H9 (cell line): ENCODE results near the gene FBXO42. TPM values are rescaled to one million over a fixed set of nuclear protein-coding genes. Genes with fewer than 3 reads are reported as not detected.

ENCODE experiments used
- DNase-seq: peaks from one replicate; pipeline ENCODE4 v3.0.0-alpha.2; 2017
- H2AFZ ChIP-seq: one replicate; pipeline ENCODE4 v1.6.1; 2013; ENCODE audit warnings: mild to moderate bottlenecking, low read length, control low read depth, moderate library complexity
- H2AK5ac ChIP-seq: 2 replicates; pipeline ENCODE4 v1.6.1; 2013; ENCODE audit warnings: low read length, control low read depth, mixed read lengths; ENCODE audit not compliant: insufficient read length
- H2BK120ac ChIP-seq: one replicate; pipeline ENCODE4 v1.6.1; 2013; ENCODE audit warnings: low read depth, mild to moderate bottlenecking, low read length, control low read depth, inconsistent platforms; ENCODE audit not compliant: poor library complexity, severe bottlenecking
- H2BK12ac ChIP-seq: 2 replicates; pipeline ENCODE4 v1.6.1; 2013; ENCODE audit warnings: low read length, control low read depth, mixed read lengths, low read depth; ENCODE audit not compliant: insufficient read length
- H2BK15ac ChIP-seq: 2 replicates; pipeline ENCODE4 v1.6.1; 2013; ENCODE audit warnings: low read depth, low read length, control low read depth
- H2BK20ac ChIP-seq: one replicate; pipeline ENCODE4 v1.6.1; 2013; ENCODE audit warnings: low read depth, mild to moderate bottlenecking, low read length, control low read depth, inconsistent platforms; ENCODE audit not compliant: poor library complexity, severe bottlenecking
- H2BK5ac ChIP-seq: 2 replicates; pipeline ENCODE4 v1.6.1; 2013; ENCODE audit warnings: low read length, control low read depth, mixed read lengths; ENCODE audit not compliant: insufficient read length
- H3K14ac ChIP-seq: 2 replicates; pipeline ENCODE4 v1.6.1; 2013; ENCODE audit warnings: low read length, control low read depth; ENCODE audit not compliant: insufficient read depth
- H3K18ac ChIP-seq: 2 replicates; pipeline ENCODE4 v1.6.1; 2013; ENCODE audit warnings: low read depth, mild to moderate bottlenecking, mixed read lengths, low read length, control low read depth; ENCODE audit not compliant: insufficient read length
- H3K23ac ChIP-seq: 2 replicates; pipeline ENCODE4 v1.6.1; 2013; ENCODE audit warnings: low read length, control low read depth, mixed read lengths, low read depth; ENCODE audit not compliant: insufficient read length
- H3K23me2 ChIP-seq: 2 replicates; pipeline ENCODE4 v1.6.1; 2013; ENCODE audit warnings: low read depth, mild to moderate bottlenecking, mixed read lengths, low read length, control low read depth; ENCODE audit not compliant: insufficient read length, poor library complexity, severe bottlenecking
- H3K27ac ChIP-seq: 2 replicates; pipeline ENCODE4 v1.5.1; 2013; ENCODE audit warnings: low read length, control low read depth, mixed read lengths, low read depth; ENCODE audit not compliant: insufficient read length
- H3K27me3 ChIP-seq: 2 replicates; pipeline ENCODE4 v1.6.1; 2013; ENCODE audit warnings: low read length, control low read depth, inconsistent platforms; ENCODE audit not compliant: insufficient read depth
- H3K4ac ChIP-seq: 2 replicates; pipeline ENCODE4 v1.6.1; 2013; ENCODE audit warnings: low read depth, mild to moderate bottlenecking, control low read depth, inconsistent platforms, low read length, moderate library complexity
- H3K4me1 ChIP-seq: 2 replicates; pipeline ENCODE4 v1.6.1; 2013; ENCODE audit warnings: low read length, control low read depth, inconsistent platforms; ENCODE audit not compliant: insufficient read depth
- H3K4me2 ChIP-seq: 2 replicates; pipeline ENCODE4 v1.6.1; 2013; ENCODE audit warnings: low read length, control low read depth, mixed read lengths; ENCODE audit not compliant: insufficient read length, insufficient read depth
- H3K56ac ChIP-seq: 2 replicates; pipeline ENCODE4 v1.6.1; 2013; ENCODE audit warnings: low read depth, mild to moderate bottlenecking, mixed read lengths, low read length, control low read depth; ENCODE audit not compliant: insufficient read length
- H3K79me1 ChIP-seq: 2 replicates; pipeline ENCODE4 v1.6.1; 2013; ENCODE audit warnings: low read depth, mild to moderate bottlenecking, moderate library complexity, low read length, control low read depth, inconsistent platforms; ENCODE audit not compliant: insufficient read depth, poor library complexity, severe bottlenecking
- H3K79me2 ChIP-seq: 2 replicates; pipeline ENCODE4 v1.6.1; 2013; ENCODE audit warnings: low read length, control low read depth, inconsistent platforms; ENCODE audit not compliant: insufficient read depth
- H3K9ac ChIP-seq: 2 replicates; pipeline ENCODE4 v1.6.1; 2013; ENCODE audit warnings: low read length, control low read depth, mixed read lengths; ENCODE audit not compliant: insufficient read length; ENCODE audit errors: extremely low read depth
- H3K9me3 ChIP-seq: one replicate; pipeline ENCODE4 v1.6.1; 2013; ENCODE audit warnings: low read depth, low read length, inconsistent platforms; ENCODE audit not compliant: control insufficient read depth
- H3T11ph ChIP-seq: one replicate; pipeline ENCODE4 v1.6.1; 2013; ENCODE audit warnings: mild to moderate bottlenecking, low read length, control low read depth, inconsistent platforms
- H4K20me1 ChIP-seq: one replicate; pipeline ENCODE4 v1.6.1; 2013; ENCODE audit not compliant: control insufficient read depth, insufficient read length, insufficient read depth
- H4K5ac ChIP-seq: 2 replicates; pipeline ENCODE4 v1.6.1; 2013; ENCODE audit warnings: low read depth, mild to moderate bottlenecking, mixed read lengths, low read length, control low read depth; ENCODE audit not compliant: insufficient read length
- H4K8ac ChIP-seq: replicated peaks from 2 replicates; pipeline ENCODE4 v1.6.1; 2013; ENCODE audit warnings: low read length, control low read depth, mixed read lengths, low read depth; ENCODE audit not compliant: insufficient read length
- H4K91ac ChIP-seq: 2 replicates; pipeline ENCODE4 v1.6.1; 2013; ENCODE audit warnings: low read depth, mild to moderate bottlenecking, moderate library complexity, mixed read lengths, low read length, control low read depth; ENCODE audit not compliant: insufficient read length
- H3K27ac Mint-ChIP-seq, 3 experiments: 2 replicates in 2 of 3; 3 replicates in 1 of 3; pipeline ENCODE4 v1.8.0; 2020 to 2021; ENCODE audit warnings: mixed read lengths in 3 of 3, mild to moderate bottlenecking in 1 of 3, moderate library complexity in 1 of 3
- H3K27me3 Mint-ChIP-seq: 2 replicates; pipeline ENCODE4 v1.8.0; 2021; ENCODE audit warnings: low read depth, mild to moderate bottlenecking, moderate library complexity, mixed read lengths
- H3K36me3 Mint-ChIP-seq, 3 experiments: 2 replicates in 2 of 3; 3 replicates in 1 of 3; pipeline ENCODE4 v1.8.0; 2020 to 2021; ENCODE audit warnings: low read depth in 3 of 3, mixed read lengths in 3 of 3; ENCODE audit not compliant: insufficient read depth in 1 of 3
- H3K4me1 Mint-ChIP-seq, 2 experiments: 2 replicates each; pipeline ENCODE4 v1.8.0; 2020; ENCODE audit warnings: mixed read lengths in 2 of 2
- H3K4me3 Mint-ChIP-seq, 2 experiments: 2 replicates in 1 of 2; 3 replicates in 1 of 2; pipeline ENCODE4 v1.8.0; 2020 to 2021; ENCODE audit warnings: mild to moderate bottlenecking in 2 of 2, mixed read lengths in 2 of 2, moderate library complexity in 1 of 2
- H3K9me3 Mint-ChIP-seq, 2 experiments: 2 replicates in 1 of 2; 3 replicates in 1 of 2; pipeline ENCODE4 v1.8.0; 2020; ENCODE audit warnings: mild to moderate bottlenecking in 2 of 2, mixed read lengths in 2 of 2, moderate library complexity in 1 of 2
- CTCF ChIP-seq: fragments of 200-600 bp; sonication (generic); conservative IDR thresholded peaks from 3 replicates; pipeline ENCODE4 v1.8.0; 2021; ENCODE audit warnings: antibody characterized with exemption, mild to moderate bottlenecking
- whole genome bisulfite sequencing: extraction: QIAGEN DNeasy Blood & Tissue Kit; methylation state at CpG from one replicate; pipeline ENCODE4 v1.1.7; 2013; ENCODE audit warnings: missing lambda C conversion rate, low lambda C conversion rate, mixed read lengths; ENCODE audit not compliant: insufficient read length; ENCODE audit errors: extremely low coverage; 5-methylcytosine and 5-hydroxymethylcytosine counted together
- total RNA-seq: library from RNA; stranded (reverse); gene quantifications from 2 replicates; pipeline ENCODE4 v1.2.1, GENCODE V29; 2021

FBXO42 gene
- total RNA-seq, 1 experiment from 2014 or later, result 17.4 TPM

- no peak overlapping the region for H3K56ac ChIP-seq
- H2BK5ac ChIP-seq, result no peak overlapping the region
- H3K18ac ChIP-seq, result no peak overlapping the region
- Mint-ChIP-seq H3K36me3 (peaks cover 0 to 2% (median 0%) of the 10 kb centered on the region in 3 experiments; a peak in 1 of 7 replicates), H3K4me3 (no peak overlapping the region), H3K4me1 (peaks cover 0 to 2% of the 10 kb centered on the region in 2 experiments; a peak in 1 of 4 replicates), H3K27me3 (no peaks in the 10 kb centered on the region), H3K9me3 (no peaks in the 10 kb centered on the region), H3K27ac (no peak overlapping the region)
- no peak overlapping the region for H3K27ac ChIP-seq
- no peak overlapping the region for H3K4ac ChIP-seq
- no peak overlapping the region for H2BK12ac ChIP-seq
- no peak overlapping the region for H3K9ac ChIP-seq
- no peak overlapping the region for H2AFZ ChIP-seq
- H3K9me3 ChIP-seq, result no peaks in the 10 kb centered on the region
- H2BK120ac ChIP-seq, result no peak overlapping the region
- WGBS, result no CpG with 5 or more reads among the region's 6 CpGs
- no peak overlapping the region for H4K91ac ChIP-seq
- no peaks in the 10 kb centered on the region for H3K79me2 ChIP-seq
- H3K4me1 ChIP-seq, result no peaks in the 10 kb centered on the region
- no peak overlapping the region for H3K4me2 ChIP-seq
- H3K14ac ChIP-seq, result no peak overlapping the region
- no peak for DNase-seq
- H3K27me3 ChIP-seq, result no peaks in the 10 kb centered on the region
- H4K20me1 ChIP-seq, result no peaks in the 10 kb centered on the region
- TF ChIP-seq CTCF, result no peak
- H4K5ac ChIP-seq, result no peak overlapping the region
- no peak overlapping the region for H2BK20ac ChIP-seq
- H2AK5ac ChIP-seq, result no peak overlapping the region
- no peak overlapping the region for H3T11ph ChIP-seq
- H2BK15ac ChIP-seq, result no peak overlapping the region
- no peaks in the 10 kb centered on the region for H3K79me1 ChIP-seq
- H4K8ac ChIP-seq, result no peak overlapping the region
- H3K23ac ChIP-seq, result no peak overlapping the region
- no peaks in the 10 kb centered on the region for H3K23me2 ChIP-seq
These were observed 75.8 kb downstream of the FBXO42 start for GRCh38 chr1:16276302-16277030.
